ENCODE results near the gene RNF208.
"Not testable (repeated sequence)": the region's sequence is repeated elsewhere in the genome, so short reads cannot be mapped to it uniquely, and the experiment has no call there.

RNF208 gene
- total RNA-seq: 0.20 to 0.62 reads per million in 2 donors

- peak in 1 of 5 experiments; percentile 29 for DNase-seq
Observed at GRCh38 chr9:137222190-137223077, at the start of gene RNF208. Gene RNF208, minus strand, starts transcription at chr9:137222240. Its CDS starts 1,028 bp downstream, at chr9:137221212.

GRCh38 chr9:137271696-137272076 lies 49.6 kb upstream of the RNF208 start:
- no peak for DNase-seq

GRCh38 chr9:137270929-137271695 lies 49.1 kb upstream of the RNF208 start:
- peak in 2 of 5 experiments; percentile 23 to 67 for DNase-seq

- no peak for DNase-seq
Observed at GRCh38 chr9:137269231-137269772, 47.3 kb upstream of the RNF208 start.

GRCh38 chr9:137268538-137269201 lies 46.6 kb upstream of the RNF208 start:
- no peak for DNase-seq

- DNase-seq: no peak
Observed at GRCh38 chr9:137267933-137268355, 45.9 kb upstream of the RNF208 start.

- DNase-seq: no peak
Observed at GRCh38 chr9:137266585-137267453, 44.8 kb upstream of the RNF208 start.

- no peak for DNase-seq
Observed at GRCh38 chr9:137266162-137266527, 44.1 kb upstream of the RNF208 start.

- DNase-seq: no peak
Observed at GRCh38 chr9:137265496-137266161, 43.6 kb upstream of the RNF208 start.

- DNase-seq: no peak
Observed at GRCh38 chr9:137264067-137264466, 42.0 kb upstream of the RNF208 start.

GRCh38 chr9:137263506-137263905 lies 41.5 kb upstream of the RNF208 start:
- no peak for DNase-seq

- no peak for DNase-seq
Observed at GRCh38 chr9:137262909-137263285, 40.9 kb upstream of the RNF208 start.

GRCh38 chr9:137262173-137262908 lies 40.3 kb upstream of the RNF208 start:
- DNase-seq: not testable (repeated sequence)

GRCh38 chr9:137256856-137257255 lies 34.8 kb upstream of the RNF208 start:
- no peak for DNase-seq

GRCh38 chr9:137256362-137256761 lies 34.3 kb upstream of the RNF208 start:
- no peak for DNase-seq

GRCh38 chr9:137255448-137256114 lies 33.5 kb upstream of the RNF208 start:
- peak in 3 of 5 experiments; percentile 12 to 38 (median 27) for DNase-seq

GRCh38 chr9:137254624-137255447 lies 32.8 kb upstream of the RNF208 start, which contains the start of gene NELFB:
Gene NELFB, plus strand, starts transcription at chr9:137255327.
- DNase-seq: peak; percentile 91 to 97 (median 93)

GRCh38 chr9:137253717-137254623 lies 31.9 kb upstream of the RNF208 start:
- no peak for DNase-seq

All from T-helper 2 cell (primary cell).